GM12878 (cell line): ENCODE measurements around the gene ESPL1. TPM values are rescaled to one million over a fixed set of nuclear protein-coding genes. Genes with fewer than 3 reads are reported as not detected.

Experiments
- ATAC-seq: fragments of 200-7000 bp; cut with Tn5 transposase; 3 replicates; pipeline ENCODE4 v1.9.1; 2020; ENCODE audit warnings: mild to moderate bottlenecking, moderate library complexity
- BruUV-seq: library from RNA; stranded (reverse); fragments of 400-500 nt; replicated peaks from 2 replicates; lab custom pipeline; 2021; lab: Mats Ljungman, UMichigan
- CTCF ChIA-PET: fragments of 300-600 bp; sonication (Branson Sonifier 250); formaldehyde crosslinking; extraction: SDS; loops from one replicate; lab custom pipeline; 2021; ENCODE audit warnings: inconsistent platforms; lab: Yijun Ruan, JAX
- POLR2A ChIA-PET: fragments of 350-600 bp; formaldehyde crosslinking; extraction: SDS; loops from one replicate; lab custom pipeline; 2021; ENCODE audit warnings: inconsistent platforms; lab: Charles Lee
- RAD21 ChIA-PET: fragments of 300-600 bp; sonication (Branson Sonifier 250); formaldehyde crosslinking; loops from one replicate; lab custom pipeline; 2023; ENCODE audit warnings: antibody characterized with exemption; ENCODE audit not compliant: unreplicated experiment; lab: Charles Lee
- SMC1A ChIA-PET: fragments of 300-600 bp; sonication (Branson Sonifier 250); formaldehyde crosslinking; loops from one replicate; lab custom pipeline; 2023; ENCODE audit not compliant: unreplicated experiment, uncharacterized antibody; lab: Charles Lee
- DNase-seq: peaks from one replicate; pipeline ENCODE4 v3.0.0-alpha.2; 2011; ENCODE audit warnings: low read depth, low spot score
- FAIRE-seq: peaks from 3 replicates; lab custom pipeline; 2011; peaks lifted over from hg19 to GRCh38; lab: Jason Lieb, UNC
- H2AFZ ChIP-seq: 2 replicates; pipeline ENCODE4 v1.6.0; 2011; ENCODE audit warnings: low read depth, low read length, control low read depth; ENCODE audit not compliant: control insufficient read depth
- H3K27ac ChIP-seq: 2 replicates; pipeline ENCODE4 v1.5.1; 2011; ENCODE audit warnings: control low read depth; ENCODE audit not compliant: control insufficient read depth, insufficient read depth
- H3K27me3 ChIP-seq, 2 experiments: replicated peaks in 1 of 2; 2 replicates each; pipeline versions ENCODE4 v1.6.0 to v1.6.1; 2011; ENCODE audit warnings: low read length in 1 of 2; ENCODE audit not compliant: control insufficient read depth in 2 of 2, insufficient read depth in 2 of 2
- H3K36me3 ChIP-seq, 2 experiments: 2 replicates each; pipeline ENCODE4 v1.5.1; 2011; ENCODE audit warnings: low read length in 1 of 2; ENCODE audit not compliant: control insufficient read depth in 2 of 2, insufficient read depth in 2 of 2
- H3K4me1 ChIP-seq: 2 replicates; pipeline ENCODE4 v1.6.1; 2011; ENCODE audit warnings: mild to moderate bottlenecking, low read length, moderate library complexity, mixed read lengths; ENCODE audit not compliant: control insufficient read depth, insufficient read depth
- H3K4me2 ChIP-seq: 2 replicates; pipeline ENCODE4 v1.6.0; 2011; ENCODE audit warnings: control low read depth; ENCODE audit not compliant: control insufficient read depth, insufficient read depth
- H3K4me3 ChIP-seq: fragments of 200-600 bp; sonication (generic); 2 replicates; pipeline ENCODE4 v1.5.1; 2016
- H3K79me2 ChIP-seq: 2 replicates; pipeline ENCODE4 v1.6.0; 2011; ENCODE audit warnings: low read length; ENCODE audit not compliant: control insufficient read depth, insufficient read depth
- H3K9ac ChIP-seq: 2 replicates; pipeline ENCODE4 v1.8.0; 2011; ENCODE audit warnings: low read length, control low read depth, mixed read lengths; ENCODE audit not compliant: control insufficient read depth, insufficient read depth
- H3K9me3 ChIP-seq: replicated peaks from 3 replicates; pipeline ENCODE4 v1.5.1; 2011; ENCODE audit warnings: mild to moderate bottlenecking, low read length; ENCODE audit not compliant: control insufficient read depth, insufficient read depth
- H4K20me1 ChIP-seq: 2 replicates; pipeline ENCODE4 v1.6.0; 2011; ENCODE audit not compliant: control insufficient read depth, insufficient read depth
- BACH1 ChIP-seq: fragments of 450-650 bp; IDR thresholded peaks from 2 replicates; pipeline ENCODE4 v1.6.1; 2017; ENCODE audit warnings: mild to moderate bottlenecking, borderline replicate concordance
- BHLHE40 ChIP-seq, 2 experiments: fragments of 450-650 bp in 1 of 2; IDR thresholded peaks; 2 replicates each; pipeline ENCODE4 v1.6.1; 2011 to 2017; ENCODE audit warnings: low read depth in 2 of 2, borderline replicate concordance in 1 of 2, improper control_type of control experiment in 1 of 2, low read length in 1 of 2, mild to moderate bottlenecking in 1 of 2
- CEBPB ChIP-seq, 2 experiments: fragments of 150-350 bp in 1 of 2; IDR thresholded peaks; 2 replicates each; pipeline ENCODE4 v1.6.1; 2012 to 2014; ENCODE audit warnings: low read depth in 2 of 2, low read length in 2 of 2, borderline replicate concordance in 1 of 2, inconsistent platforms in 1 of 2
- EGR1 ChIP-seq, 2 experiments: IDR thresholded peaks; 1 replicate in 1 of 2; 2 replicates in 1 of 2; pipeline ENCODE4 v1.6.1; 2011 to 2012; ENCODE audit warnings: low read depth in 2 of 2, low read length in 2 of 2, borderline replicate concordance in 1 of 2, mild to moderate bottlenecking in 1 of 2, moderate library complexity in 1 of 2
- ESRRA ChIP-seq: IDR thresholded peaks from 2 replicates; pipeline ENCODE4 v1.6.1; 2012; ENCODE audit warnings: mild to moderate bottlenecking, low read length, improper control_type of control experiment
- FOS ChIP-seq: IDR thresholded peaks from 3 replicates; pipeline ENCODE4 v1.6.1; 2011; ENCODE audit warnings: borderline replicate concordance; ENCODE audit not compliant: insufficient read length; ENCODE audit errors: extremely low read depth
- FOXM1 ChIP-seq: IDR thresholded peaks from 2 replicates; pipeline ENCODE4 v1.6.1; 2012; ENCODE audit warnings: low read depth, mild to moderate bottlenecking, inconsistent platforms, low read length, moderate library complexity
- KLF5 ChIP-seq: fragments of 450-650 bp; IDR thresholded peaks from 2 replicates; pipeline ENCODE4 v1.6.1; 2014; ENCODE audit warnings: mild to moderate bottlenecking; ENCODE audit not compliant: partially characterized antibody
- LARP7 ChIP-seq: fragments of 450-650 bp; IDR thresholded peaks from 2 replicates; pipeline ENCODE4 v1.6.1; 2017; ENCODE audit warnings: mild to moderate bottlenecking
- NBN ChIP-seq: fragments of 450-650 bp; IDR thresholded peaks from 2 replicates; pipeline ENCODE4 v1.6.1; 2016
- SMAD5 ChIP-seq: IDR thresholded peaks from 2 replicates; pipeline ENCODE4 v1.6.1; 2016; ENCODE audit warnings: antibody characterized with exemption, low read depth
- STAT3 ChIP-seq: IDR thresholded peaks from 2 replicates; pipeline ENCODE4 v1.6.1; 2011; ENCODE audit warnings: low read depth, low read length, improper control_type of control experiment
- YY1 ChIP-seq: IDR thresholded peaks from 2 replicates; pipeline ENCODE4 v1.6.1; 2011; ENCODE audit warnings: low read depth, mild to moderate bottlenecking, low read length
- ZBTB4 ChIP-seq: fragments of 450-650 bp; formaldehyde crosslinking; IDR thresholded peaks from 2 replicates; pipeline ENCODE4 v1.4.0; 2022; ENCODE audit warnings: mild to moderate bottlenecking, moderate library complexity
- WGBS: methylation state at CpG from one replicate; pipeline ENCODE4 v1.1.6; 2016; ENCODE audit warnings: low lambda C conversion rate; ENCODE audit not compliant: insufficient replicate concordance, insufficient coverage; ENCODE audit errors: missing lambda C conversion rate; 5-methylcytosine and 5-hydroxymethylcytosine counted together
- in situ Hi-C: fragments of 300-500 bp; cut with MboI; formaldehyde crosslinking; loops from 9 replicates; pipeline ENCODE4 v1.14.3; 2018; ENCODE audit warnings: mixed read lengths
- intact Hi-C: fragments of 100-400 bp; cut with micrococcal nuclease; formaldehyde crosslinking; loops from one replicate; pipeline ENCODE4 v1.14.2; 2022; ENCODE audit not compliant: unreplicated experiment
- polyA plus RNA-seq, 11 experiments: library from polyadenylated mRNA; depleted of rRNA in 4 of 11; unstranded in 6 of 11; stranded (reverse) in 5 of 11; fragments of >200 nt; fragmentation: Nextera tagmentation in 4 of 11; fragmentation: Illumina TruSeq in 1 of 11; extraction: Ambion mirVana in 4 of 11; extraction: Trizol in 1 of 11; gene quantifications; 1 replicate in 1 of 11; 2 replicates in 10 of 11; pipeline versions ENCODE4 v1.2.1 to v1.2.3, GENCODE V29; 2011 to 2016; ENCODE audit warnings: inconsistent platforms in 2 of 11, missing spikeins in 2 of 11, low read depth in 1 of 11
- total RNA-seq, 4 experiments: library from RNA; depleted of rRNA in 3 of 4; stranded (reverse); fragments of >200 nt in 3 of 4; fragmentation: Illumina TruSeq in 1 of 4; extraction: Trizol in 1 of 4; gene quantifications; 2 replicates each; pipeline versions ENCODE4 v1.2.1 to v1.2.3, GENCODE V29; 2013 to 2021
- TF ChIP-seq, protein P1 (sequence below): fragments of 450-650 bp; IDR thresholded peaks from 2 replicates; pipeline ENCODE4 v1.6.1; 2016; ENCODE audit warnings: mild to moderate bottlenecking
- TF ChIP-seq, protein P2 (sequence below): fragments of 450-650 bp; IDR thresholded peaks from 2 replicates; pipeline ENCODE4 v1.6.1; 2018; ENCODE audit warnings: borderline replicate concordance, mild to moderate bottlenecking; ENCODE audit not compliant: partially characterized antibody

ESPL1 gene
- total and polyA plus RNA-seq, 10 of the 15 experiments (the other 5 are each of a cell fraction or from before 2014, with no cell fraction given), result 2.1 to 61.9 (median 21.2) TPM

DNA sequence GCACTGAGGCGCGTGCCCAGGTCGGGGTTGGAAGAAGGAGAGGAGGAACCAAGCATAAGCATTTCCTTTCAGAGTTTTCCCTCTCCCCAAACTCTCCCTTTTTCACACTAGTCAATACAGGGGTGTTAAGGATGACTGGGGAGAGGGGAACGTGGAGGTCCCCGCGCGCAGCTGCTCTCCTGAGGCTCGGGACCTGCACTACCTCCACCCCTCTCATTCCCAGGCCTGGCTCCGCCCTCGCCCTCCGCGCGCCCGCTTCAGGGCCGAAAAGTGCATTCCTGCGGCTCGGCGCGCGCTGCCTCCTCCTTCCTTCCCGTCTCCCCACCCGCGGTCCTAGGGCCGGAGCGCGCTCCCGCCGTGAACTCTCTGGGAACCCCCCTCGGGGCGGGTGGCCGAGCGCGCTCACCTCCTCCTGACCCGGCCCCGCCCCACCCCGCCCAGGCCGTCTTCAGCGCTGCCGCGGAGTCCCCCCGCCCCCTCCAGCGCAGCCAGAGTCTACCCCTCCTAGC lies 47.4 kb upstream of the ESPL1 start:
- ChIA-PET RAD21 (interaction anchor here (0.9 to 11.1 kb wide), 16 partner anchors 9 to 197 kb away, joined by 3 to 146 read pairs (median 6); partner anchors contain the start of genes AAAS, CSAD, ESPL1 and ITGB7), SMC1A (interaction anchor here (0.7 to 16.4 kb wide), 10 partner anchors 12 to 63 kb away, joined by 3 to 155 read pairs (median 4); partner anchors contain the start of genes ESPL1 and ITGB7), CTCF (interaction anchor here (1.1 to 15.7 kb wide), 9 partner anchors 11 to 124 kb away, joined by 3 to 315 read pairs (median 11); partner anchors contain the start of genes ESPL1 and PFDN5), POLR2A (interaction anchor here (0.5 to 4.4 kb wide), 12 partner anchors 13 to 259 kb away, joined by 3 to 28 read pairs (median 4); partner anchors contain the start of genes CSAD, EIF4B, ESPL1 and ITGB7)
- peaks cover 22% of the 10 kb centered on the region for H3K4me1 ChIP-seq
- H3K27ac ChIP-seq, result peak overlapping the region; percentile 79
- H3K79me2 ChIP-seq, result peaks cover 4% of the 10 kb centered on the region; the same call in 1 of the 2 replicates
- ATAC-seq, result peak; percentile 86
- FAIRE-seq, result no peak
- no peaks in the 10 kb centered on the region for H4K20me1 ChIP-seq
- H3K9ac ChIP-seq, result peak overlapping the region; percentile 54
- peak overlapping the region; percentile 86 for H3K4me3 ChIP-seq
- H2AFZ ChIP-seq, result peak overlapping the region; percentile 92
- peak overlapping the region; percentile 90 for H3K4me2 ChIP-seq
- no TSS peak for BruUV-seq
- peak; percentile 69 for DNase-seq
- H3K36me3 ChIP-seq, result no peaks in the 10 kb centered on the region
- 2% methylated on average over 36 of the region's 42 CpGs for WGBS
- intact Hi-C loops (loop anchor here (2.0 to 5.0 kb wide), 2 partner anchors 32 to 47 kb away; partner anchors contain the start of gene ESPL1), in situ Hi-C loops (no loop called here)
- no peaks in the 10 kb centered on the region for H3K9me3 ChIP-seq
- H3K27me3 ChIP-seq, result no peaks in the 10 kb centered on the region
- TF ChIP-seq LARP7 (peak; percentile 60), ESRRA (no peak), BACH1 (no peak), SMAD5 (no peak), CEBPB (IDR thresholded peaks at IDR 0.05; ENCODE audit: borderline replicate concordance in 1 of 2, low read depth in 2 of 2, low read length in 2 of 2) (no peak), NBN (peak; percentile 19; the same call in 1 of the 2 replicates), EGR1 (IDR thresholded peaks at IDR 0.05; ENCODE audit: borderline replicate concordance in 1 of 2, low read depth in 2 of 2, low read length in 2 of 2) (peak in 1 of 2 experiments; percentile 53; a peak in 1 of 3 replicates), STAT3 (no peak), YY1 (no peak), KLF5 (no peak), ZBTB4 (no peak), FOS (no peak), FOXM1 (no peak), BHLHE40 (IDR thresholded peaks at IDR 0.05; ENCODE audit: borderline replicate concordance in 1 of 2, low read depth in 2 of 2, low read length in 1 of 2) (peak in 1 of 2 experiments; percentile 50; a peak in 2 of 4 replicates)
- TF ChIP-seq, protein P1, sequence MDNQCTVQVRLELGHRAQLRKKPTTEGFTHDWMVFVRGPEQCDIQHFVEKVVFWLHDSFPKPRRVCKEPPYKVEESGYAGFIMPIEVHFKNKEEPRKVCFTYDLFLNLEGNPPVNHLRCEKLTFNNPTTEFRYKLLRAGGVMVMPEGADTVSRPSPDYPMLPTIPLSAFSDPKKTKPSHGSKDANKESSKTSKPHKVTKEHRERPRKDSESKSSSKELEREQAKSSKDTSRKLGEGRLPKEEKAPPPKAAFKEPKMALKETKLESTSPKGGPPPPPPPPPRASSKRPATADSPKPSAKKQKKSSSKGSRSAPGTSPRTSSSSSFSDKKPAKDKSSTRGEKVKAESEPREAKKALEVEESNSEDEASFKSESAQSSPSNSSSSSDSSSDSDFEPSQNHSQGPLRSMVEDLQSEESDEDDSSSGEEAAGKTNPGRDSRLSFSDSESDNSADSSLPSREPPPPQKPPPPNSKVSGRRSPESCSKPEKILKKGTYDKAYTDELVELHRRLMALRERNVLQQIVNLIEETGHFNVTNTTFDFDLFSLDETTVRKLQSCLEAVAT, result no peak
- TF ChIP-seq, protein P2, sequence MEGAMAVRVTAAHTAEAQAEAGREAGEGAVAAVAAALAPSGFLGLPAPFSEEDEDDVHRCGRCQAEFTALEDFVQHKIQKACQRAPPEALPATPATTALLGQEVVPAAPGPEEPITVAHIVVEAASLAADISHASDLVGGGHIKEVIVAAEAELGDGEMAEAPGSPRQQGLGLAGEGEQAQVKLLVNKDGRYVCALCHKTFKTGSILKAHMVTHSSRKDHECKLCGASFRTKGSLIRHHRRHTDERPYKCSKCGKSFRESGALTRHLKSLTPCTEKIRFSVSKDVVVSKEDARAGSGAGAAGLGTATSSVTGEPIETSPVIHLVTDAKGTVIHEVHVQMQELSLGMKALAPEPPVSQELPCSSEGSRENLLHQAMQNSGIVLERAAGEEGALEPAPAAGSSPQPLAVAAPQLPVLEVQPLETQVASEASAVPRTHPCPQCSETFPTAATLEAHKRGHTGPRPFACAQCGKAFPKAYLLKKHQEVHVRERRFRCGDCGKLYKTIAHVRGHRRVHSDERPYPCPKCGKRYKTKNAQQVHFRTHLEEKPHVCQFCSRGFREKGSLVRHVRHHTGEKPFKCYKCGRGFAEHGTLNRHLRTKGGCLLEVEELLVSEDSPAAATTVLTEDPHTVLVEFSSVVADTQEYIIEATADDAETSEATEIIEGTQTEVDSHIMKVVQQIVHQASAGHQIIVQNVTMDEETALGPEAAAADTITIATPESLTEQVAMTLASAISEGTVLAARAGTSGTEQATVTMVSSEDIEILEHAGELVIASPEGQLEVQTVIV, result no peak
